K562 (cell line): ENCODE results near the gene LDLRAD1.

Experiments
- KAT8 ChIP-seq: fragments of 450-650 bp; IDR thresholded peaks from 2 replicates; pipeline ENCODE4 v1.6.1; 2016; ENCODE audit warnings: low read depth, mild to moderate bottlenecking
- MED1 ChIP-seq: sonication (generic); formaldehyde crosslinking; IDR thresholded peaks from 2 replicates; pipeline ENCODE4 v1.8.1; 2023; ENCODE audit warnings: missing genetic modification reagents, borderline replicate concordance
- POLR2AphosphoS5 ChIP-seq: IDR thresholded peaks from 2 replicates; pipeline ENCODE4 v1.6.1; 2011; ENCODE audit warnings: mild to moderate bottlenecking, low read depth, low read length, moderate library complexity; ENCODE audit not compliant: control insufficient read depth, insufficient read depth
- POU5F1 ChIP-seq: fragments of 150-350 bp; IDR thresholded peaks from 2 replicates; pipeline ENCODE4 v1.6.1; 2014; ENCODE audit warnings: borderline replicate concordance, low read length, low read depth, mild to moderate bottlenecking; ENCODE audit not compliant: partially characterized antibody
- RCOR1 ChIP-seq, 2 experiments: IDR thresholded peaks; 2 replicates each; pipeline ENCODE4 v1.6.1; 2012; ENCODE audit warnings: low read depth in 2 of 2, low read length in 2 of 2, borderline replicate concordance in 1 of 2, improper control_type of control experiment in 1 of 2
- SUPT5H ChIP-seq: fragments of 450-650 bp; IDR thresholded peaks from 2 replicates; pipeline ENCODE4 v1.6.1; 2016
- ZNF24 ChIP-seq: fragments of 450-650 bp; IDR thresholded peaks from 2 replicates; pipeline ENCODE4 v1.6.1; 2016
- ZNF274 ChIP-seq: IDR thresholded peaks from 2 replicates; pipeline ENCODE4 v1.6.1; 2011; ENCODE audit warnings: low read depth, mild to moderate bottlenecking, low read length, moderate library complexity, borderline replicate concordance
- TF ChIP-seq, protein P1 (sequence below): sonication (generic); formaldehyde crosslinking; IDR thresholded peaks from 2 replicates; pipeline ENCODE4 v1.8.0; 2022; ENCODE audit warnings: missing genetic modification reagents, mild to moderate bottlenecking, moderate library complexity, borderline replicate concordance
- TF ChIP-seq, protein P2 (sequence below): fragments of 450-650 bp; conservative IDR thresholded peaks from 2 replicates; pipeline ENCODE4 v1.6.1; 2016; ENCODE audit warnings: missing genetic modification characterization, low read depth, mild to moderate bottlenecking, missing compliant biosample characterization, moderate library complexity
- TF ChIP-seq, protein P3 (sequence below), 3 experiments: IDR thresholded peaks in 2 of 3; conservative IDR thresholded peaks in 1 of 3; 2 replicates each; pipeline ENCODE4 v1.5.1; 2011 to 2012; ENCODE audit warnings: low read length in 3 of 3, mild to moderate bottlenecking in 3 of 3, control low read depth in 2 of 3, improper control_type of control experiment in 1 of 3, inconsistent platforms in 1 of 3, low read depth in 1 of 3, mixed read lengths in 1 of 3, moderate library complexity in 1 of 3; ENCODE audit not compliant: insufficient read depth in 2 of 3

DNA sequence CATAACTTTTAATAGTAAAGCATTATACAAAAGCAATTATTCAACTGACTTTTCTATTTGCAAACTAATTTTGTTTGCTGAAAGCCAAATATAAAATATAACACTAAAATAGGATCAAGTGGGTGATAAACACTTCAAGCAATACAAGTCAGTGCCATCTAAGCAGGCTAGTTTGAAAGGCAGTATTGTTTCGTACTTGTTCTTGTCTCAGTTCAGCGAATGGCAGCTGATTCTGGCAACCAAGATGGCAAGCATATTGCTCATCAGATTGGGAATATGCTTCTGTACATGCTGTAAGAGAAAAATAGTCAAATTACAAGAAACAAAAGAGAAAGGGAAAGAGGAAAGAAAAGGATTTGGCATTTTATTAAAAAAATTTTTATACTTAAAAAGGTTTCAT, 27.5 kb upstream of the LDLRAD1 start:
- TF ChIP-seq SUPT5H (no peak), ZNF274 (no peak), MED1 (CRISPR knock-in tag) (no peak), RCOR1 (IDR thresholded peaks at IDR 0.05; ENCODE audit: borderline replicate concordance in 1 of 2, low read depth in 2 of 2, low read length in 2 of 2) (no peak), ZNF24 (no peak), POLR2AphosphoS5 (no peak), POU5F1 (no peak), KAT8 (no peak)
- TF ChIP-seq, protein P1, sequence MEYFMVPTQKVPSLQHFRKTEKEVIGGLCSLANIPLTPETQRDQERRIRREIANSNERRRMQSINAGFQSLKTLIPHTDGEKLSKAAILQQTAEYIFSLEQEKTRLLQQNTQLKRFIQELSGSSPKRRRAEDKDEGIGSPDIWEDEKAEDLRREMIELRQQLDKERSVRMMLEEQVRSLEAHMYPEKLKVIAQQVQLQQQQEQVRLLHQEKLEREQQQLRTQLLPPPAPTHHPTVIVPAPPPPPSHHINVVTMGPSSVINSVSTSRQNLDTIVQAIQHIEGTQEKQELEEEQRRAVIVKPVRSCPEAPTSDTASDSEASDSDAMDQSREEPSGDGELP (CRISPR knock-in tag): no peak
- TF ChIP-seq, protein P2, sequence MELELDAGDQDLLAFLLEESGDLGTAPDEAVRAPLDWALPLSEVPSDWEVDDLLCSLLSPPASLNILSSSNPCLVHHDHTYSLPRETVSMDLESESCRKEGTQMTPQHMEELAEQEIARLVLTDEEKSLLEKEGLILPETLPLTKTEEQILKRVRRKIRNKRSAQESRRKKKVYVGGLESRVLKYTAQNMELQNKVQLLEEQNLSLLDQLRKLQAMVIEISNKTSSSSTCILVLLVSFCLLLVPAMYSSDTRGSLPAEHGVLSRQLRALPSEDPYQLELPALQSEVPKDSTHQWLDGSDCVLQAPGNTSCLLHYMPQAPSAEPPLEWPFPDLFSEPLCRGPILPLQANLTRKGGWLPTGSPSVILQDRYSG (tag): no peak
- TF ChIP-seq, protein P3, sequence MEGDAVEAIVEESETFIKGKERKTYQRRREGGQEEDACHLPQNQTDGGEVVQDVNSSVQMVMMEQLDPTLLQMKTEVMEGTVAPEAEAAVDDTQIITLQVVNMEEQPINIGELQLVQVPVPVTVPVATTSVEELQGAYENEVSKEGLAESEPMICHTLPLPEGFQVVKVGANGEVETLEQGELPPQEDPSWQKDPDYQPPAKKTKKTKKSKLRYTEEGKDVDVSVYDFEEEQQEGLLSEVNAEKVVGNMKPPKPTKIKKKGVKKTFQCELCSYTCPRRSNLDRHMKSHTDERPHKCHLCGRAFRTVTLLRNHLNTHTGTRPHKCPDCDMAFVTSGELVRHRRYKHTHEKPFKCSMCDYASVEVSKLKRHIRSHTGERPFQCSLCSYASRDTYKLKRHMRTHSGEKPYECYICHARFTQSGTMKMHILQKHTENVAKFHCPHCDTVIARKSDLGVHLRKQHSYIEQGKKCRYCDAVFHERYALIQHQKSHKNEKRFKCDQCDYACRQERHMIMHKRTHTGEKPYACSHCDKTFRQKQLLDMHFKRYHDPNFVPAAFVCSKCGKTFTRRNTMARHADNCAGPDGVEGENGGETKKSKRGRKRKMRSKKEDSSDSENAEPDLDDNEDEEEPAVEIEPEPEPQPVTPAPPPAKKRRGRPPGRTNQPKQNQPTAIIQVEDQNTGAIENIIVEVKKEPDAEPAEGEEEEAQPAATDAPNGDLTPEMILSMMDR (IDR thresholded peaks at IDR 0.05 in 2 of 3, conservative IDR thresholded peaks at IDR 0.05 in 1 of 3; ENCODE audit: insufficient read depth in 2 of 3, low read depth in 1 of 3, low read length in 3 of 3): no peak
